DND-41 (cell line): ENCODE results near the gene HMGN3.

Experiments used
- CTCF ChIP-seq: IDR thresholded peaks from 2 replicates; pipeline ENCODE4 v1.5.1; 2012; ENCODE audit warnings: borderline replicate concordance, low read length, moderate library complexity, mild to moderate bottlenecking; ENCODE audit not compliant: poor library complexity, severe bottlenecking; ENCODE audit errors: extremely low read depth
- EZH2 ChIP-seq: IDR thresholded peaks from 3 replicates; pipeline ENCODE4 v1.6.1; 2012; ENCODE audit warnings: borderline replicate concordance, low read depth, mild to moderate bottlenecking, moderate library complexity, low read length, inconsistent platforms; ENCODE audit not compliant: severe bottlenecking

- TF ChIP-seq CTCF = no peak
- no peak for TF ChIP-seq EZH2
Observed at GRCh38 chr6:79257381-79258205, 23.1 kb upstream of the HMGN3 start.
